GM12872 (cell line): Measurements from ENCODE around the gene DLL1.

Experiments used
- CTCF ChIP-seq: IDR thresholded peaks from 3 replicates; pipeline ENCODE4 v1.5.1; 2011; ENCODE audit warnings: low read depth, mild to moderate bottlenecking, low read length, moderate library complexity; ENCODE audit not compliant: insufficient read depth

DLL1 gene

GRCh38 chr6:170233286-170234205 is 57.3 kb downstream of the DLL1 start:
- no peak for TF ChIP-seq CTCF
